ENCODE data around the gene LRRK1. TPM values are rescaled to one million over a fixed set of nuclear protein-coding genes. Genes with fewer than 3 reads are reported as not detected.

The LRRK1 gene
- total RNA-seq, 1 experiment from 2014 or later: 7.6 TPM

GRCh38 chr15:101115393-101115785, 196.2 kb downstream of the LRRK1 start:
- Mint-ChIP-seq H3K4me1 (peaks cover 17% of the 10 kb centered on the region), H3K36me3 (no peaks in the 10 kb centered on the region), H3K27ac (no peak overlapping the region), H3K27me3 (ENCODE audit: low read depth) (no peaks in the 10 kb centered on the region), H3K9me3 (no peaks in the 10 kb centered on the region), H3K4me3 (no peak overlapping the region)
- ChIA-PET POLR2A (no interaction called here), CTCF (interaction anchor here (0.8 kb wide), 2 partner anchors 18 to 46 kb away, joined by 3 to 4 read pairs; no protein-coding TSS in a partner anchor)
- ATAC-seq: no peak
- no peak for DNase-seq (ENCODE audit: low spot score)
- TF ChIP-seq ZSCAN18 (CRISPR knock-in tag; IDR thresholded peaks at IDR 0.05): no peak
- no peak for TF ChIP-seq SOX15 (CRISPR knock-in tag; IDR thresholded peaks at IDR 0.05)
- TF ChIP-seq AFF4 (CRISPR knock-in tag; IDR thresholded peaks at IDR 0.05; ENCODE audit: borderline replicate concordance): no peak
- no peak for TF ChIP-seq HMGA2 (CRISPR knock-in tag; IDR thresholded peaks at IDR 0.05)
- TF ChIP-seq AR (CRISPR knock-in tag; IDR thresholded peaks at IDR 0.05): no peak
- TF ChIP-seq PRRX2 (CRISPR knock-in tag; IDR thresholded peaks at IDR 0.05): no peak
- no peak for TF ChIP-seq ATF1 (CRISPR knock-in tag; IDR thresholded peaks at IDR 0.05)
- TF ChIP-seq STAT6 (CRISPR knock-in tag; conservative IDR thresholded peaks at IDR 0.05; ENCODE audit: low read depth): no peak
- TF ChIP-seq ZNF317 (CRISPR knock-in tag; IDR thresholded peaks at IDR 0.05; ENCODE audit: borderline replicate concordance, low read depth): no peak
- no peak for TF ChIP-seq HMGXB4 (CRISPR knock-in tag; IDR thresholded peaks at IDR 0.05)
- no peak for TF ChIP-seq TEAD1 (CRISPR knock-in tag; IDR thresholded peaks at IDR 0.05)
- TF ChIP-seq ZNF416 (CRISPR knock-in tag; IDR thresholded peaks at IDR 0.05): no peak
- no peak for TF ChIP-seq E2F4 (CRISPR knock-in tag; IDR thresholded peaks at IDR 0.05; ENCODE audit: borderline replicate concordance, low read depth)
- TF ChIP-seq CDX4 (CRISPR knock-in tag; IDR thresholded peaks at IDR 0.05; ENCODE audit: borderline replicate concordance): no peak
- no peak for TF ChIP-seq NR2C2 (CRISPR knock-in tag; IDR thresholded peaks at IDR 0.05)
- TF ChIP-seq PRDM15 (CRISPR knock-in tag; IDR thresholded peaks at IDR 0.05): no peak
- no peak for TF ChIP-seq ZNF263 (CRISPR knock-in tag; IDR thresholded peaks at IDR 0.05; ENCODE audit: low read depth)
- TF ChIP-seq RORB (CRISPR knock-in tag; IDR thresholded peaks at IDR 0.05): no peak

All from WTC11 (cell line).